ENCODE data around the gene C3orf62. TPM values are rescaled to one million over a fixed set of nuclear protein-coding genes. Genes with fewer than 3 reads are reported as not detected.
"Not testable (repeated sequence)": the region's sequence is repeated elsewhere in the genome, so short reads cannot be mapped to it uniquely, and the experiment has no call there.

Gene C3orf62
- polyA plus RNA-seq, 1 donor from 2014 or later, result 1.5 TPM

- Mint-ChIP-seq H3K27me3 (peaks cover 1% of the 10 kb centered on the region), H3K4me1 (no peaks in the 10 kb centered on the region), H3K36me3 (peaks cover 1% of the 10 kb centered on the region), H3K4me3 (no peak overlapping the region), H3K27ac (peak overlapping the region in 1 of 3 donors; percentile 60), H3K9me3 (no peaks in the 10 kb centered on the region)
Measured at GRCh38 chr3:49255112-49255511, 21.9 kb downstream of the C3orf62 start.

GRCh38 chr3:49253512-49253911, 23.5 kb downstream of the C3orf62 start:
- Mint-ChIP-seq H3K27ac (no peak overlapping the region), H3K9me3 (no peaks in the 10 kb centered on the region), H3K4me3 (no peak overlapping the region), H3K4me1 (peaks cover 0 to 5% (median 0%) of the 10 kb centered on the region in 3 donors), H3K36me3 (peaks cover 3% of the 10 kb centered on the region), H3K27me3 (peaks cover 1% of the 10 kb centered on the region)

GRCh38 chr3:49248840-49249227, 28.2 kb downstream of the C3orf62 start:
- H3K27ac Mint-ChIP-seq, result no peak overlapping the region
- peaks cover 2% of the 10 kb centered on the region for H3K36me3 Mint-ChIP-seq
- H3K4me1 Mint-ChIP-seq, result peaks cover 0 to 5% (median 0%) of the 10 kb centered on the region in 3 donors
- H3K27me3 Mint-ChIP-seq, result no peaks in the 10 kb centered on the region
- no peak overlapping the region for H3K4me3 Mint-ChIP-seq
- no peaks in the 10 kb centered on the region for H3K9me3 Mint-ChIP-seq

GRCh38 chr3:49244581-49245205, 32.3 kb downstream of the C3orf62 start:
- Mint-ChIP-seq H3K4me1 (peaks cover 0 to 5% (median 0%) of the 10 kb centered on the region in 3 donors), H3K9me3 (no peaks in the 10 kb centered on the region), H3K4me3 (no peak overlapping the region), H3K27ac (no peak overlapping the region), H3K36me3 (no peaks in the 10 kb centered on the region), H3K27me3 (no peaks in the 10 kb centered on the region)

GRCh38 chr3:49240091-49240490, 36.9 kb downstream of the C3orf62 start:
- not testable (repeated sequence) for H3K36me3 Mint-ChIP-seq, H3K27me3 Mint-ChIP-seq, H3K9me3 Mint-ChIP-seq, H3K27ac Mint-ChIP-seq, H3K4me1 Mint-ChIP-seq, H3K4me3 Mint-ChIP-seq

GRCh38 chr3:49238274-49239127, 38.5 kb downstream of the C3orf62 start:
- Mint-ChIP-seq H3K27ac (peak overlapping the region in 2 of 3 donors; percentile 31 to 69), H3K36me3 (no peaks in the 10 kb centered on the region), H3K27me3 (no peaks in the 10 kb centered on the region)

GRCh38 chr3:49237344-49237743, 39.7 kb downstream of the C3orf62 start:
- Mint-ChIP-seq H3K36me3 (peaks cover 4% of the 10 kb centered on the region), H3K4me1 (peaks cover 0 to 6% (median 2%) of the 10 kb centered on the region in 3 donors), H3K9me3 (peaks cover 9 to 17% (median 9%) of the 10 kb centered on the region in 3 donors), H3K27me3 (no peaks in the 10 kb centered on the region), H3K27ac (no peak overlapping the region), H3K4me3 (no peak overlapping the region)

More at GRCh38 chr3:49238274-49239127, 38.5 kb downstream of the C3orf62 start:
- peaks cover 3 to 8% (median 6%) of the 10 kb centered on the region in 3 donors for H3K9me3 Mint-ChIP-seq
- peak overlapping the region in 1 of 4 donors; percentile 14 for H3K4me3 Mint-ChIP-seq
- peaks cover 0 to 6% (median 2%) of the 10 kb centered on the region in 3 donors for H3K4me1 Mint-ChIP-seq

GRCh38 chr3:49236226-49236625, 40.8 kb downstream of the C3orf62 start:
- Mint-ChIP-seq H3K27me3 (peaks cover 3% of the 10 kb centered on the region), H3K9me3 (peaks cover 14 to 23% (median 15%) of the 10 kb centered on the region in 3 donors), H3K27ac (no peak overlapping the region), H3K36me3 (peaks cover 4% of the 10 kb centered on the region), H3K4me3 (no peak overlapping the region), H3K4me1 (peaks cover 0 to 6% (median 2%) of the 10 kb centered on the region in 3 donors)

GRCh38 chr3:49228817-49229216, 48.2 kb downstream of the C3orf62 start:
- H3K27ac Mint-ChIP-seq, H3K27me3 Mint-ChIP-seq, H3K36me3 Mint-ChIP-seq, H3K4me1 Mint-ChIP-seq, H3K4me3 Mint-ChIP-seq: not testable (repeated sequence)
- H3K9me3 Mint-ChIP-seq, result peaks cover 16 to 43% (median 43%) of the 10 kb centered on the region in 3 donors

- H3K4me3 Mint-ChIP-seq, result no peak overlapping the region
- no peaks in the 10 kb centered on the region for H3K4me1 Mint-ChIP-seq
- peaks cover 0 to 5% (median 5%) of the 10 kb centered on the region in 3 donors for H3K9me3 Mint-ChIP-seq
- peaks cover 5% of the 10 kb centered on the region for H3K27me3 Mint-ChIP-seq
- no peak overlapping the region for H3K27ac Mint-ChIP-seq
- no peaks in the 10 kb centered on the region for H3K36me3 Mint-ChIP-seq
Measured at GRCh38 chr3:49222002-49222401, 55.0 kb downstream of the C3orf62 start.

- not testable (repeated sequence) for H3K27ac Mint-ChIP-seq, H3K36me3 Mint-ChIP-seq, H3K4me1 Mint-ChIP-seq, H3K4me3 Mint-ChIP-seq, H3K27me3 Mint-ChIP-seq, H3K9me3 Mint-ChIP-seq
Measured at GRCh38 chr3:49220985-49221563, 56.0 kb downstream of the C3orf62 start.

GRCh38 chr3:49219132-49219531, 57.9 kb downstream of the C3orf62 start:
- Mint-ChIP-seq H3K4me1 (peaks cover 0 to 3% (median 0%) of the 10 kb centered on the region in 3 donors), H3K27ac (no peak overlapping the region), H3K27me3 (peaks cover 8% of the 10 kb centered on the region), H3K4me3 (no peak overlapping the region), H3K9me3 (no peaks in the 10 kb centered on the region), H3K36me3 (peaks cover 4% of the 10 kb centered on the region)
